Caco-2 (cell line): ENCODE measurements around the gene DDAH2. TPM values are rescaled to one million over a fixed set of nuclear protein-coding genes. Genes with fewer than 3 reads are reported as not detected.

ENCODE experiments used
- BruUV-seq: library from RNA; stranded (reverse); fragments of 400-500 nt; replicated peaks from 2 replicates; lab custom pipeline; 2021; lab: Mats Ljungman, UMichigan
- CTCF ChIA-PET: fragments of 300-600 bp; sonication (Branson Sonifier 250); formaldehyde crosslinking; loops from one replicate; lab custom pipeline; 2022; ENCODE audit warnings: antibody characterized with exemption; lab: Charles Lee
- POLR2A ChIA-PET: fragments of 300-600 bp; sonication (Branson Sonifier 250); formaldehyde crosslinking; loops from one replicate; lab custom pipeline; 2022; ENCODE audit warnings: antibody characterized with exemption; lab: Charles Lee
- DNase-seq, 2 experiments: peaks; one replicate each; pipeline versions ENCODE4 v3.0.0 to v3.0.0-alpha.2; 2020 to 2022
- H3K27me3 ChIP-seq: replicated peaks from 2 replicates; pipeline ENCODE4 v1.6.0; 2011; ENCODE audit warnings: low read length; ENCODE audit not compliant: control insufficient read depth, insufficient read depth
- H3K36me3 ChIP-seq: 2 replicates; pipeline ENCODE4 v1.5.1; 2011; ENCODE audit warnings: low read length; ENCODE audit not compliant: control insufficient read depth, insufficient read depth
- H3K4me1 ChIP-seq: fragments of 250-450 bp; sonication (Bioruptor Pico); 2 replicates; pipeline ENCODE4 v1.5.1; 2020; ENCODE audit warnings: mild to moderate bottlenecking
- H3K4me3 ChIP-seq: 2 replicates; pipeline ENCODE4 v1.5.1; 2011; ENCODE audit warnings: low read depth, mild to moderate bottlenecking, control low read depth, low read length
- H3K9me3 ChIP-seq: fragments of 250-450 bp; sonication (Bioruptor Pico); 2 replicates; pipeline ENCODE4 v1.5.1; 2020; ENCODE audit warnings: mild to moderate bottlenecking, moderate library complexity
- H3K27ac Mint-ChIP-seq: one replicate; pipeline ENCODE4 v1.8.0; 2022; ENCODE audit warnings: mixed read lengths; ENCODE audit not compliant: unreplicated experiment
- H3K27me3 Mint-ChIP-seq: one replicate; pipeline ENCODE4 v1.8.0; 2022; ENCODE audit warnings: mixed read lengths; ENCODE audit not compliant: insufficient read depth, unreplicated experiment
- H3K36me3 Mint-ChIP-seq: one replicate; pipeline ENCODE4 v1.8.0; 2022; ENCODE audit warnings: mild to moderate bottlenecking, mixed read lengths; ENCODE audit not compliant: insufficient read depth, unreplicated experiment
- H3K4me1 Mint-ChIP-seq: one replicate; pipeline ENCODE4 v1.8.0; 2022; ENCODE audit warnings: low read depth, mixed read lengths; ENCODE audit not compliant: unreplicated experiment
- H3K4me3 Mint-ChIP-seq: one replicate; pipeline ENCODE4 v1.8.0; 2022; ENCODE audit warnings: mild to moderate bottlenecking, moderate library complexity, mixed read lengths; ENCODE audit not compliant: unreplicated experiment
- H3K9me3 Mint-ChIP-seq: one replicate; pipeline ENCODE4 v1.8.0; 2022; ENCODE audit warnings: mixed read lengths; ENCODE audit not compliant: unreplicated experiment
- CTCF ChIP-seq, 2 experiments: fragments of 200-600 bp in 1 of 2; IDR thresholded peaks; 1 replicate in 1 of 2; 2 replicates in 1 of 2; pipeline versions ENCODE4 v1.5.1 to v1.8.0; 2011 to 2022; ENCODE audit warnings: antibody characterized with exemption in 1 of 2, control low read depth in 1 of 2, inconsistent platforms in 1 of 2, low read depth in 1 of 2, low read length in 1 of 2, mild to moderate bottlenecking in 1 of 2, moderate library complexity in 1 of 2; ENCODE audit not compliant: insufficient read depth in 1 of 2, severe bottlenecking in 1 of 2, unreplicated experiment in 1 of 2
- intact Hi-C: fragments of 100-400 bp; cut with micrococcal nuclease; formaldehyde crosslinking; loops from one replicate; pipeline ENCODE4 v1.10.0; 2022; ENCODE audit not compliant: unreplicated experiment
- total RNA-seq: library from RNA; stranded (reverse); gene quantifications from 2 replicates; pipeline ENCODE4 v1.2.3, GENCODE V29; 2022

DDAH2 gene
- total RNA-seq, 1 experiment from 2014 or later: 82.4 TPM

GRCh38 chr6:31734821-31735406 lies 5.8 kb upstream of the DDAH2 start:
- Mint-ChIP-seq H3K27ac (peak overlapping the region; percentile 98), H3K4me1 (peaks cover 42% of the 10 kb centered on the region), H3K4me3 (peak overlapping the region; percentile 95), H3K9me3 (no peaks in the 10 kb centered on the region), H3K27me3 (no peaks in the 10 kb centered on the region), H3K36me3 (peaks cover 92% of the 10 kb centered on the region)
- intact Hi-C loops: loop anchor here (5.0 kb wide), 3 partner anchors 33 to 188 kb away; partner anchors contain the start of genes ABHD16A, ATP6V1G2, CSNK2B and LY6G5B
- no peaks in the 10 kb centered on the region for H3K27me3 ChIP-seq
- BruUV-seq: no TSS peak
- DNase-seq: peak; percentile 51 to 53
- no peak for TF ChIP-seq CTCF (IDR thresholded peaks at IDR 0.05; ENCODE audit: insufficient read depth in 1 of 2, low read depth in 1 of 2, low read length in 1 of 2, severe bottlenecking in 1 of 2, unreplicated experiment in 1 of 2)
- CTCF ChIA-PET: interaction anchor here (0.9 kb wide), 1 partner anchor 35 kb away, joined by 5 read pairs; no protein-coding TSS in a partner anchor
- H3K4me3 ChIP-seq: peak overlapping the region; percentile 71
- peaks cover 34% of the 10 kb centered on the region for H3K4me1 ChIP-seq
- no peaks in the 10 kb centered on the region for H3K9me3 ChIP-seq
- POLR2A ChIA-PET: interaction anchor here (0.6 to 0.7 kb wide), 3 partner anchors 11 to 32 kb away, joined by 3 to 6 read pairs (median 4); partner anchors contain the start of gene ABHD16A
- H3K36me3 ChIP-seq: peaks cover 4% of the 10 kb centered on the region; the same call in 1 of the 2 replicates

- peaks cover 4% of the 10 kb centered on the region; the same call in 1 of the 2 replicates for H3K36me3 ChIP-seq
- ChIA-PET POLR2A (no interaction called here), CTCF (no interaction called here)
- peaks cover 92% of the 10 kb centered on the region for H3K36me3 Mint-ChIP-seq
- H3K27me3 Mint-ChIP-seq: no peaks in the 10 kb centered on the region
- H3K9me3 ChIP-seq: no peaks in the 10 kb centered on the region
- H3K4me1 ChIP-seq: peaks cover 34% of the 10 kb centered on the region
- H3K4me3 Mint-ChIP-seq: peak overlapping the region; percentile 95
- H3K9me3 Mint-ChIP-seq: no peaks in the 10 kb centered on the region
- peak overlapping the region; percentile 98 for H3K27ac Mint-ChIP-seq
- intact Hi-C loops: no loop called here
- H3K4me3 ChIP-seq: peak overlapping the region; percentile 71
- TF ChIP-seq CTCF (IDR thresholded peaks at IDR 0.05; ENCODE audit: insufficient read depth in 1 of 2, low read depth in 1 of 2, low read length in 1 of 2, severe bottlenecking in 1 of 2, unreplicated experiment in 1 of 2): no peak
- DNase-seq: no peak
- peaks cover 41% of the 10 kb centered on the region for H3K4me1 Mint-ChIP-seq
- no peaks in the 10 kb centered on the region for H3K27me3 ChIP-seq
- no TSS peak for BruUV-seq
These were observed 5.2 kb upstream of the DDAH2 start for GRCh38 chr6:31734247-31734820.

GRCh38 chr6:31733734-31734133 lies 4.6 kb upstream of the DDAH2 start:
- TF ChIP-seq CTCF (IDR thresholded peaks at IDR 0.05; ENCODE audit: insufficient read depth in 1 of 2, low read depth in 1 of 2, low read length in 1 of 2, severe bottlenecking in 1 of 2, unreplicated experiment in 1 of 2): no peak
- Mint-ChIP-seq H3K4me1 (peaks cover 41% of the 10 kb centered on the region), H3K27me3 (no peaks in the 10 kb centered on the region), H3K36me3 (peaks cover 95% of the 10 kb centered on the region), H3K9me3 (no peaks in the 10 kb centered on the region), H3K27ac (peak overlapping the region; percentile 98), H3K4me3 (peak overlapping the region; percentile 95)
- H3K27me3 ChIP-seq: no peaks in the 10 kb centered on the region
- H3K4me3 ChIP-seq: peak overlapping the region; percentile 71
- BruUV-seq: no TSS peak
- peaks cover 30% of the 10 kb centered on the region for H3K4me1 ChIP-seq
- H3K9me3 ChIP-seq: no peaks in the 10 kb centered on the region
- DNase-seq: no peak
- intact Hi-C loops: no loop called here
- CTCF ChIA-PET: interaction anchor here (1.1 kb wide), 1 partner anchor 36 kb away, joined by 4 read pairs; no protein-coding TSS in a partner anchor
- H3K36me3 ChIP-seq: peaks cover 4% of the 10 kb centered on the region; the same call in 1 of the 2 replicates
- POLR2A ChIA-PET: no interaction called here
